Measurements from ENCODE around the gene DGKH.

- TF ChIP-seq CTCF (IDR thresholded peaks at IDR 0.05), result no peak
- no peak for TF ChIP-seq POLR2AphosphoS5 (IDR thresholded peaks at IDR 0.05; ENCODE audit: low read depth, low read length)
- no peak for TF ChIP-seq SIN3A (IDR thresholded peaks at IDR 0.05; ENCODE audit: borderline replicate concordance, insufficient read depth, low read depth, low read length)
- no peak for TF ChIP-seq REST (IDR thresholded peaks at IDR 0.05; ENCODE audit: insufficient read depth in 1 of 2, low read depth in 2 of 2, low read length in 1 of 2)
Observed at GRCh38 chr13:42174344-42175162, 126.1 kb downstream of the DGKH start.
